Smooth muscle cell of bladder (primary cell): ENCODE data around the gene NECTIN1. TPM values are rescaled to one million over a fixed set of nuclear protein-coding genes. Genes with fewer than 3 reads are reported as not detected.

Source experiments
- total RNA-seq: library from RNA; depleted of rRNA; stranded (reverse); fragments of >200 nt; gene quantifications from 2 replicates; pipeline ENCODE4 v1.2.3, GENCODE V29; 2014

Gene NECTIN1
- 2.8 and 3.0 TPM in 2 replicates for total RNA-seq

GRCh38 chr11:119728651-119729580, at the start of gene NECTIN1:
Gene NECTIN1, minus strand, starts transcription at chr11:119729200. Its CDS starts 647 bp downstream, at chr11:119728553.

